Sigmoid colon (tissue), 4 donors: ENCODE results near the gene ASPG.

Source experiments
- CTCF ChIP-seq, 4 experiments: fragments of 450-650 bp in 3 of 4; fragments of 200-600 bp in 1 of 4; IDR thresholded peaks; one replicate each; pipeline ENCODE4 v1.5.1; 2016 to 2019; ENCODE audit warnings: antibody characterized with exemption in 4 of 4, mild to moderate bottlenecking in 3 of 4, moderate library complexity in 2 of 4
- POLR2AphosphoS5 ChIP-seq, 4 donors: sonication (generic); formaldehyde crosslinking; IDR thresholded peaks; one replicate each; pipeline ENCODE4 v1.6.1; 2017; ENCODE audit warnings: antibody characterized with exemption in 4 of 4

GRCh38 chr14:104132981-104133380 is 47.5 kb downstream of the ASPG start:
- no peak for TF ChIP-seq POLR2AphosphoS5 (IDR thresholded peaks at IDR 0.05)
- no peak for TF ChIP-seq CTCF (IDR thresholded peaks at IDR 0.05)
